Neural cell (in vitro differentiated cells): ENCODE results near the gene SSBP3. TPM values are rescaled to one million over a fixed set of nuclear protein-coding genes. Genes with fewer than 3 reads are reported as not detected.

Source experiments
- H2AFZ ChIP-seq: fragments of 200-600, 300-800 bp; sonication (generic), shearing (Covaris generic); 2 replicates; pipeline ENCODE4 v1.6.0; 2014; ENCODE audit warnings: low read depth, mild to moderate bottlenecking, antibody characterized with exemption, low read length, moderate library complexity
- H3F3A ChIP-seq: fragments of 200-600 bp; shearing (Covaris generic); 2 replicates; pipeline ENCODE4 v1.6.1; 2016; ENCODE audit warnings: mild to moderate bottlenecking, moderate library complexity, mixed read lengths, antibody characterized with exemption, low read length; ENCODE audit not compliant: insufficient read depth, poor library complexity, severe bottlenecking
- H3K27ac ChIP-seq: fragments of 200-600, 300-800 bp; sonication (generic), shearing (Covaris generic); 2 replicates; pipeline ENCODE4 v1.5.1; 2014; ENCODE audit warnings: mild to moderate bottlenecking, low read length, moderate library complexity
- H3K27me3 ChIP-seq: fragments of 300-800, 200-600 bp; sonication (generic), shearing (Covaris generic); 2 replicates; pipeline ENCODE4 v1.6.0; 2014; ENCODE audit warnings: mild to moderate bottlenecking, low read depth, low read length, moderate library complexity; ENCODE audit not compliant: insufficient read depth
- H3K36me3 ChIP-seq: fragments of 300-800, 200-600 bp; sonication (generic), shearing (Covaris generic); 2 replicates; pipeline ENCODE4 v1.5.1; 2014; ENCODE audit warnings: mild to moderate bottlenecking, antibody characterized with exemption, low read length, moderate library complexity; ENCODE audit not compliant: insufficient read depth
- H3K4me2 ChIP-seq: fragments of 300-800, 200-600 bp; sonication (generic), shearing (Covaris generic); 2 replicates; pipeline ENCODE4 v1.6.0; 2014; ENCODE audit warnings: mild to moderate bottlenecking, low read length
- H3K4me3 ChIP-seq: fragments of 300-800, 200-600 bp; sonication (generic), shearing (Covaris generic); 2 replicates; pipeline ENCODE4 v1.5.1; 2014; ENCODE audit warnings: mild to moderate bottlenecking, low read length, moderate library complexity
- H3K79me2 ChIP-seq: fragments of 200-600 bp; shearing (Covaris generic); replicated peaks from 2 replicates; pipeline ENCODE4 v1.6.0; 2014; ENCODE audit warnings: mild to moderate bottlenecking, low read length, moderate library complexity; ENCODE audit not compliant: insufficient read depth
- H3K9ac ChIP-seq: fragments of 300-800, 200-600 bp; sonication (generic), shearing (Covaris generic); 2 replicates; pipeline ENCODE4 v1.6.1; 2016; ENCODE audit warnings: mild to moderate bottlenecking, low read length, mixed read lengths
- H3K9me2 ChIP-seq: fragments of 200-600 bp; shearing (Covaris generic); 2 replicates; pipeline ENCODE4 v1.6.1; 2016; ENCODE audit warnings: mild to moderate bottlenecking, low read length, mixed read lengths; ENCODE audit not compliant: insufficient read depth
- H3K9me3 ChIP-seq: fragments of 200-600, 300-800 bp; sonication (generic), shearing (Covaris generic); 2 replicates; pipeline ENCODE4 v1.6.1; 2016; ENCODE audit warnings: mild to moderate bottlenecking, mixed run types, low read length, moderate library complexity, mixed read lengths
- H4K20me1 ChIP-seq: fragments of 200-600 bp; shearing (Covaris generic); 2 replicates; pipeline ENCODE4 v1.6.1; 2016; ENCODE audit warnings: mild to moderate bottlenecking, mixed run types; ENCODE audit not compliant: insufficient read depth
- CTCF ChIP-seq: fragments of 450-650 bp; IDR thresholded peaks from 2 replicates; pipeline ENCODE4 v1.5.1; 2014; ENCODE audit warnings: antibody characterized with exemption, mild to moderate bottlenecking, moderate library complexity; ENCODE audit not compliant: poor library complexity, severe bottlenecking
- EP300 ChIP-seq: fragments of 450-650 bp; conservative IDR thresholded peaks from 2 replicates; pipeline ENCODE4 v1.6.1; 2014; ENCODE audit warnings: antibody characterized with exemption, mild to moderate bottlenecking, moderate library complexity; ENCODE audit not compliant: poor library complexity, severe bottlenecking
- EZH2 ChIP-seq: fragments of 200-600, 300-800 bp; shearing (Covaris generic), sonication (generic); IDR thresholded peaks from 2 replicates; pipeline ENCODE4 v1.6.1; 2014; ENCODE audit warnings: antibody characterized with exemption, low read length, borderline replicate concordance, mild to moderate bottlenecking; ENCODE audit not compliant: insufficient read depth, poor library complexity, severe bottlenecking
- MXI1 ChIP-seq: fragments of 450-650 bp; conservative IDR thresholded peaks from 2 replicates; pipeline ENCODE4 v1.6.1; 2014; ENCODE audit warnings: antibody characterized with exemption, mild to moderate bottlenecking; ENCODE audit not compliant: poor library complexity, severe bottlenecking
- POLR2AphosphoS5 ChIP-seq: IDR thresholded peaks from 2 replicates; pipeline ENCODE4 v1.6.1; 2012
- RAD21 ChIP-seq: fragments of 450-650 bp; conservative IDR thresholded peaks from 2 replicates; pipeline ENCODE4 v1.6.1; 2014; ENCODE audit warnings: antibody characterized with exemption, mild to moderate bottlenecking, moderate library complexity
- REST ChIP-seq: IDR thresholded peaks from 2 replicates; pipeline ENCODE4 v1.6.1; 2012; ENCODE audit warnings: borderline replicate concordance
- SMC3 ChIP-seq: fragments of 450-650 bp; conservative IDR thresholded peaks from 2 replicates; pipeline ENCODE4 v1.6.1; 2014; ENCODE audit warnings: antibody characterized with exemption, mild to moderate bottlenecking, moderate library complexity; ENCODE audit not compliant: poor library complexity
- TAF1 ChIP-seq: IDR thresholded peaks from 2 replicates; pipeline ENCODE4 v1.6.1; 2012; ENCODE audit warnings: low read depth
- polyA plus RNA-seq: library from polyadenylated mRNA; depleted of rRNA; stranded (reverse); fragments of >200 nt; gene quantifications from 2 replicates; pipeline ENCODE4 v1.2.3, GENCODE V29; 2014

The SSBP3 gene
- polyA plus RNA-seq, 1 donor from 2014 or later: 77.4 TPM

DNA sequence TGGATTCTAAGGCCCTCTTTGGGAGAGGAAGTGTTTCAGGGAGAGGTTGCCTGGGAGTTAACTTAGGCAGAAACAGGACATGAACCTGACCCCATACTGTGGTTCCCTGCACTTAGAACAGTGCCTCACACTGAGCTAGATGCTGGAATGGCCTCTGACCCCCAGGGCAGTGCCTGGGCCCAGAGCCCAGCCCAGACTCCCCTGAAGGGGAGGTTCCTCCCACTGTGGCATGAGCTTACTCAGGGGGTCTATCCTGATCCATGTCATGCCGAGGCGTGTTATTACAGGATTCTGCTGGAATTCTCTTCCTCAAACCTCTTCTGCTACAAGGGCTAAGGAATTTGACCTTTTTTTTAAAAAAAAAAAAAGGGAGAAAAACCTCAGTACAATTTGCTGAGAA lies 134.1 kb downstream of the SSBP3 start:
- peak overlapping the region; percentile 16 for H3K27ac ChIP-seq

DNA sequence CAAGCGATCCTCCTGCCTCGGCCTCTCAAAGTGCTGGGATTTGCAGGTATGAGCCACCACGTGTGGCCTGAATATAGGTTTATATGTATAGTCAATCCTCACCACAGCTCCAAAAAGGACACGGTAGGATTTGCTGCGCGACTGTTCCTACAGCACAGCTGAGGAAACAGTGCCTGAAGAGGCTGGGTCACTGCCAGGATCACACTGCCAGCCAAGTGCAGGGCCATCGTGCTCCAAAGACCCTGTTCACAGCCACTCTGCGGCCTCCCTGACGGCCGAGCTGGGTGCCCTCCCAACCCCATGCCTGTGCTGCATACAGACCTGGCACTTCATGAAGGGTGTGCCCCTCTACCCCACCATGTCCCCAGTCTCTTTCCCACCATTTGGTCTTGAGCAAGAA lies 134.9 kb downstream of the SSBP3 start:
- Histone ChIP-seq H3K27me3 (no peaks in the 10 kb centered on the region), H3F3A (no peaks in the 10 kb centered on the region), H3K4me3 (no peak overlapping the region), H3K9me3 (no peaks in the 10 kb centered on the region), H4K20me1 (peaks cover 12% of the 10 kb centered on the region), H3K79me2 (peaks cover 45% of the 10 kb centered on the region), H3K27ac (no peak overlapping the region), H3K9ac (no peak overlapping the region), H3K9me2 (no peaks in the 10 kb centered on the region), H2AFZ (no peak overlapping the region), H3K4me2 (no peak overlapping the region), H3K36me3 (no peaks in the 10 kb centered on the region)
- no peak for TF ChIP-seq EZH2
- TF ChIP-seq EP300: no peak
- no peak for TF ChIP-seq CTCF
- no peak for TF ChIP-seq REST
- no peak for TF ChIP-seq TAF1
- no peak for TF ChIP-seq POLR2AphosphoS5
- no peak for TF ChIP-seq SMC3

More for the DNA sequence above, 134.1 kb downstream of the SSBP3 start:
- TF ChIP-seq SMC3 (no peak), POLR2AphosphoS5 (no peak), EP300 (no peak), RAD21 (no peak), MXI1 (no peak), CTCF (no peak), REST (no peak), EZH2 (no peak), TAF1 (no peak)
- no peak overlapping the region for H3K4me3 ChIP-seq
- H4K20me1 ChIP-seq: peaks cover 12% of the 10 kb centered on the region
- H3K9me2 ChIP-seq: no peaks in the 10 kb centered on the region
- no peaks in the 10 kb centered on the region for H3K9me3 ChIP-seq
- no peak overlapping the region for H3K4me2 ChIP-seq
- H3K27me3 ChIP-seq: no peaks in the 10 kb centered on the region
- no peak overlapping the region for H3K9ac ChIP-seq
- no peaks in the 10 kb centered on the region for H3F3A ChIP-seq
- no peak overlapping the region for H2AFZ ChIP-seq
- no peaks in the 10 kb centered on the region for H3K36me3 ChIP-seq
- H3K79me2 ChIP-seq: peaks cover 37% of the 10 kb centered on the region
